ENCODE measurements around the gene CTNND1.
A peak's percentile ranks its signal among the peaks of the same experiment; 100 is the strongest.

CTNND1 gene

DNA sequence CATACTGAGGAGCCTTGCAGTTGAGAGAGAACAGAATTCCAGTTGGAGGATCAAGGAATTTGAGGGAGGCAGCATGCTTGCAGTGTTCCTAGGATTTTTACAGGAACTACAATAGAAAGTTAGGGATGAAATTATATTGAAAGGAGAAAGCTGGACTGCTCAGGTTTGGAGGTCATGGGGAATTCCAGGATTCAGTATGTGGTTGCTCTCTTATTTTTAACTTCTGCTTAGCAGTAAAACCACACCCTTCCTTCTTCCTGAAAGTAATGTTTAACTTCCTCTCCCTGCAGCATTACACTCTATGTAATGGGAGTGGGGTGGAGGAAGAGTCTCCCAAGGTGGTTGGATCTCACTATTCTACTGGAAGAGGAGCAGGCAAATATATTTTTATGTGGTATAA, 31.3 kb downstream of the CTNND1 start:
- Histone ChIP-seq H3K9ac (ENCODE audit: low read length) (no peak overlapping the region), H3K27ac (ENCODE audit: low read depth, low read length) (no peak overlapping the region), H3K27me3 (ENCODE audit: insufficient read depth, low read length, poor library complexity) (no peaks in the 10 kb centered on the region), H2AK5ac (ENCODE audit: low read length) (no peak overlapping the region), H3K56ac (ENCODE audit: low read length) (no peak overlapping the region), H3K36me3 (ENCODE audit: control insufficient read depth, insufficient read depth, low read length) (peaks cover 10% of the 10 kb centered on the region), H2BK120ac (ENCODE audit: low read depth, low read length) (no peak overlapping the region), H3K23ac (ENCODE audit: low read length) (no peak overlapping the region), H2BK5ac (ENCODE audit: low read length) (no peak overlapping the region), H4K8ac (ENCODE audit: low read depth, low read length) (peak overlapping the region; percentile 86), H3K79me1 (ENCODE audit: low read length) (peaks cover 13% of the 10 kb centered on the region), H3K79me2 (ENCODE audit: control insufficient read depth, insufficient read depth, low read length) (peaks cover 69% of the 10 kb centered on the region), H3K4ac (ENCODE audit: low read depth, low read length) (no peak overlapping the region), H3K4me2 (ENCODE audit: low read length) (no peak overlapping the region), H4K5ac (ENCODE audit: low read length) (no peak overlapping the region), H2BK15ac (replicated peaks; ENCODE audit: low read depth) (no peak overlapping the region), H3K4me1 (ENCODE audit: control insufficient read depth, low read depth, low read length) (no peaks in the 10 kb centered on the region), H3K4me3 (ENCODE audit: low read length) (no peak overlapping the region), H3K18ac (ENCODE audit: low read length) (no peak overlapping the region)
- no peak for DNase-seq

DNA sequence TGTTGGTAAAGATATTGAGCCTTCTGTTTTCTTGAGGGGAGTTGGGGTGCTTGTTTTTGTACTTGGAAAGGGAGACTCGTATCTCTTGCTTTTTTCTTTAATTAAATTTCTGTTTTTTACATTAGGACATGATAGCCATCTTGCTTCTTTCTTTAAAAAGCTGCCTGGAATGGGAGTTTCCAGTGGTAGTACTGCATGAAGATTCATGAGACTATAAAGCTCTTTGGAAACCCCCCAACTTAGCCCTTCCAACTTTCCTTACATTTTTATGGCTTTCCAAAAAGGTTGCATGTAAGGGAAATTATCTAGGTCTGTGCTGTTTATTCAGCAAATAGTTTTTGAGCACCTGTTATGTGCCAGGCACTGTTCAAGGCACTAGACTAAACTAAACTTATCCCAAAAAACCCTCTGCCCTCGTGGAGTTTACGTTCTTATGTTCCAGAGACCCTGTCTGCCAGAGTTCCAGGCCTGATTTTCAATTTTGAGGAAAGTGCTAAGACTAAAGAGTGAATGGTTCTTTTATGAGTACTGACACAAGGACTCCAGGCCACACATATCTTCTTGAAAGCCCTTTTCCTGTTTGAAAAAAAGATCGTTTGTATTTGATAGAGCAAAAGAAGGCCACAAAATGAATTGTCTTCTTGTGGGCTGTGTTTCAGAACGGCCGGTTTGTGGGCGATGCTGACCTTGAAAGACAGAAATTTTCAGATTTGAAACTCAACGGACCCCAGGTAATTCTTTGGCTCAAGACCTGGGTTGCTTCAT, 31.9 kb downstream of the CTNND1 start:
- Histone ChIP-seq H3K27ac (ENCODE audit: low read depth, low read length) (no peak overlapping the region), H3K4ac (ENCODE audit: low read depth, low read length) (no peak overlapping the region), H2BK15ac (replicated peaks; ENCODE audit: low read depth) (no peak overlapping the region), H3K56ac (ENCODE audit: low read length) (no peak overlapping the region), H3K4me2 (ENCODE audit: low read length) (no peak overlapping the region), H4K8ac (ENCODE audit: low read depth, low read length) (no peak overlapping the region), H3K4me1 (ENCODE audit: control insufficient read depth, low read depth, low read length) (no peaks in the 10 kb centered on the region), H3K9ac (ENCODE audit: low read length) (no peak overlapping the region), H4K5ac (ENCODE audit: low read length) (no peak overlapping the region), H3K18ac (ENCODE audit: low read length) (no peak overlapping the region), H3K36me3 (ENCODE audit: control insufficient read depth, insufficient read depth, low read length) (peaks cover 10% of the 10 kb centered on the region), H3K79me1 (ENCODE audit: low read length) (peaks cover 15% of the 10 kb centered on the region), H3K4me3 (ENCODE audit: low read length) (no peak overlapping the region), H2BK120ac (ENCODE audit: low read depth, low read length) (no peak overlapping the region), H3K79me2 (ENCODE audit: control insufficient read depth, insufficient read depth, low read length) (peaks cover 65% of the 10 kb centered on the region), H2BK5ac (ENCODE audit: low read length) (no peak overlapping the region), H3K23ac (ENCODE audit: low read length) (no peak overlapping the region), H2AK5ac (ENCODE audit: low read length) (no peak overlapping the region), H3K27me3 (ENCODE audit: insufficient read depth, low read length, poor library complexity) (no peaks in the 10 kb centered on the region)
- no peak for DNase-seq
- no CpG with 5 or more reads among the region's 8 CpGs for WGBS (ENCODE audit: extremely low coverage, insufficient coverage, low lambda C conversion rate)

DNA sequence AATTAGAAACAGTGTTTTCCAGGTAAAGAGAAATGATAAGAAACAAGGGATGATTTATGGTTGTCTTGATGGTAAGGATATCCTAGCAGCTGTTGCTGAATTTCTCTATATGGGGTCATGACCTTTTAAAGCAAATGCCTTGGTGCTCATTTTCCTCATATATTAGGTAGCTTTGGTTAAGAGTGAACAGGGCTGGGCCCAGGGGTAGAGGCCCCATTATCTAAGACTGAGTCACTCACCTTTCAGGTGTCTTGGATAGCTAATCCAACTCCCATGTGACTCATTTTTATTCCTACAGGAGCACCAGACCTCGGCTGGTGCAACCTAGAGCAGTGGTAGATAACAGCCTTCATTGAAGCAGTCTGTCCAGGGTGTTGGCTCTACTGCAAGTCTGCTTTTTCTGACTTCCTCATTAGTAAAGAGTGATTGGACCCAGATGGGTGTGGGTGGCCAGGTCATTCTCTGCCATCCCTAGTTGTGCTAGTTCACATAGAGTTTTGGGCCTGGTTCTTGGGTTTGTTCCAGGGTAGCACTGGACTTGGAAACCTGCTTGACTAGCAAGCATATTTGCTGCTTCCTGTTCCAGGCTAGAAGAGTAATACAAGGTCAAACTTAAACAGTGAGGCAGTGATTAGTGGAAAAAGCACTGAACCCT, 37.4 kb downstream of the CTNND1 start:
- WGBS (ENCODE audit: extremely low coverage, insufficient coverage, low lambda C conversion rate): no CpG with 5 or more reads among the region's 1 CpG
- Histone ChIP-seq H4K5ac (ENCODE audit: low read length) (no peak overlapping the region), H3K4me1 (ENCODE audit: control insufficient read depth, low read depth, low read length) (no peaks in the 10 kb centered on the region), H3K79me2 (ENCODE audit: control insufficient read depth, insufficient read depth, low read length) (peaks cover 40% of the 10 kb centered on the region), H4K8ac (ENCODE audit: low read depth, low read length) (no peak overlapping the region), H3K56ac (ENCODE audit: low read length) (no peak overlapping the region), H3K9ac (ENCODE audit: low read length) (no peak overlapping the region), H2BK15ac (replicated peaks; ENCODE audit: low read depth) (no peak overlapping the region), H2BK120ac (ENCODE audit: low read depth, low read length) (no peak overlapping the region), H3K18ac (ENCODE audit: low read length) (no peak overlapping the region), H3K4me3 (ENCODE audit: low read length) (no peak overlapping the region), H3K23ac (ENCODE audit: low read length) (no peak overlapping the region), H3K36me3 (ENCODE audit: control insufficient read depth, insufficient read depth, low read length) (peaks cover 20% of the 10 kb centered on the region), H2AK5ac (ENCODE audit: low read length) (no peak overlapping the region), H3K27ac (ENCODE audit: low read depth, low read length) (no peak overlapping the region), H3K27me3 (ENCODE audit: insufficient read depth, low read length, poor library complexity) (no peaks in the 10 kb centered on the region), H3K4ac (ENCODE audit: low read depth, low read length) (no peak overlapping the region), H2BK5ac (ENCODE audit: low read length) (no peak overlapping the region), H3K79me1 (ENCODE audit: low read length) (peaks cover 15% of the 10 kb centered on the region), H3K4me2 (ENCODE audit: low read length) (no peak overlapping the region)
- DNase-seq: peak; percentile 46

DNA sequence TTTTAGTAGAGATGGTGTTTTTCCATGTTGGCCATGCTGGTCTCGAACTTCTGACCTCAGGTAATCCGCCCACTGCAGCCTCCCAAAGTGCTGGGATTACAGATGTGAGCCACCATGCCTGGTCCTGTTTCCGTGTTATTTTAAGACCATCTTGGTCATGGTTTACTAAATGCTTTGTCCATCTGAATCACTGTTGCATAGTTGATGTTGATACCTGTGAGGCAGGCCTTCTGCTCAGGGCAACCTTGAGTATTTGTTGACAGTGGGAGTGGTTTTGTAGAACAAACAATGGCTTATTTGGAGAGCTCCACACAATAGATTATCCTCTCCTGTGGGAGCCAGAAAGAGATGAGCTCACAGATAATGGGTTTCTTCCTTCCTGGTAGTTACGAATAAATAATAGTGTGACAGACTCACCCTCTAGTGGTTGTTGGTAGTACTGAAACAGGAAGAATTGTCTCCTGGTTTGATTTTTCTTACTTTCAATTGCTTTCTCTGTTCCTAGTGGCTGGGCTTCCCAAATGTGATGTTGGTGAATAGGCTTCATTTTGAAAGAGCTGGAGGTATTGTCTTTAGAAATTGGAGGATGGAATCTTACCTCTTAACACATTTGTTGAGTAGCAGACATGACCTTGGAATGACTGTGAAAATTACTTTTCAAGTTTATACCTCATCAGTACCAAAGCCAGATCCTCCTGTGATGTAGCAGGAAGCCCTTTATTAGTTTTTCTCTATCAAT, 39.0 kb downstream of the CTNND1 start:
- H3K27ac ChIP-seq (ENCODE audit: low read depth, low read length): no peak overlapping the region
- no peak overlapping the region for H3K4ac ChIP-seq (ENCODE audit: low read depth, low read length)
- no peaks in the 10 kb centered on the region for H3K27me3 ChIP-seq (ENCODE audit: insufficient read depth, low read length, poor library complexity)
- no peak overlapping the region for H2BK120ac ChIP-seq (ENCODE audit: low read depth, low read length)
- peak; percentile 97 for DNase-seq
- peaks cover 19% of the 10 kb centered on the region for H3K36me3 ChIP-seq (ENCODE audit: control insufficient read depth, insufficient read depth, low read length)
- H3K56ac ChIP-seq (ENCODE audit: low read length): no peak overlapping the region
- H4K5ac ChIP-seq (ENCODE audit: low read length): no peak overlapping the region
- no peak overlapping the region for H3K9ac ChIP-seq (ENCODE audit: low read length)
- no peak overlapping the region for H2BK5ac ChIP-seq (ENCODE audit: low read length)
- H2AK5ac ChIP-seq (ENCODE audit: low read length): no peak overlapping the region
- no peak overlapping the region for H3K4me2 ChIP-seq (ENCODE audit: low read length)
- no CpG with 5 or more reads among the region's 4 CpGs for WGBS (ENCODE audit: extremely low coverage, insufficient coverage, low lambda C conversion rate)
- H3K4me3 ChIP-seq (ENCODE audit: low read length): no peak overlapping the region
- H3K79me1 ChIP-seq (ENCODE audit: low read length): peaks cover 14% of the 10 kb centered on the region
- no peak overlapping the region for H3K23ac ChIP-seq (ENCODE audit: low read length)
- H3K79me2 ChIP-seq (ENCODE audit: control insufficient read depth, insufficient read depth, low read length): peaks cover 31% of the 10 kb centered on the region
- no peak overlapping the region for H2BK15ac ChIP-seq (replicated peaks; ENCODE audit: low read depth)
- no peaks in the 10 kb centered on the region for H3K4me1 ChIP-seq (ENCODE audit: control insufficient read depth, low read depth, low read length)
- H4K8ac ChIP-seq (ENCODE audit: low read depth, low read length): no peak overlapping the region
- no peak overlapping the region for H3K18ac ChIP-seq (ENCODE audit: low read length)

DNA sequence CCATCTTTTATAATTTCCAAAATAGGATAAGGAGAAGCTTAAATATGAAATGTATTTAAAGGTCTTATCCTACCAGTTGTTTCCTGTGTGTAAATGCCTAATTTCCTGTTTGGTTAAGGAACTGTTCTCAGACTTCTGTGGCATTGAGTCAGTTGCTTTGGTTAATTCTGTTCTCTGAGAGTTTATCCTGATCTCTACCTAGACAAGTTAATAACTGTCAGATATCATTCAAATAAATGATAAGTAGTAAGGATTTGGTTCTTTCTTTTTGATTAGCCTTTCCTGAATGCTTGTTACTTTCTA, 39.5 kb downstream of the CTNND1 start:
- H3K79me2 ChIP-seq (ENCODE audit: control insufficient read depth, insufficient read depth, low read length): peaks cover 31% of the 10 kb centered on the region
- no peak overlapping the region for H3K27ac ChIP-seq (ENCODE audit: low read depth, low read length)
- no peak overlapping the region for H2BK5ac ChIP-seq (ENCODE audit: low read length)
- H3K4ac ChIP-seq (ENCODE audit: low read depth, low read length): no peak overlapping the region
- H3K4me3 ChIP-seq (ENCODE audit: low read length): no peak overlapping the region
- H3K36me3 ChIP-seq (ENCODE audit: control insufficient read depth, insufficient read depth, low read length): peaks cover 22% of the 10 kb centered on the region
- no peak overlapping the region for H2AK5ac ChIP-seq (ENCODE audit: low read length)
- H3K79me1 ChIP-seq (ENCODE audit: low read length): peaks cover 15% of the 10 kb centered on the region
- no peak overlapping the region for H2BK120ac ChIP-seq (ENCODE audit: low read depth, low read length)
- no peak overlapping the region for H3K9ac ChIP-seq (ENCODE audit: low read length)
- H3K27me3 ChIP-seq (ENCODE audit: insufficient read depth, low read length, poor library complexity): no peaks in the 10 kb centered on the region
- no peak overlapping the region for H3K56ac ChIP-seq (ENCODE audit: low read length)
- H2BK15ac ChIP-seq (replicated peaks; ENCODE audit: low read depth): no peak overlapping the region
- H4K5ac ChIP-seq (ENCODE audit: low read length): no peak overlapping the region
- no peak overlapping the region for H4K8ac ChIP-seq (ENCODE audit: low read depth, low read length)
- H3K4me1 ChIP-seq (ENCODE audit: control insufficient read depth, low read depth, low read length): no peaks in the 10 kb centered on the region
- DNase-seq: no peak
- no peak overlapping the region for H3K18ac ChIP-seq (ENCODE audit: low read length)
- no peak overlapping the region for H3K4me2 ChIP-seq (ENCODE audit: low read length)
- no peak overlapping the region for H3K23ac ChIP-seq (ENCODE audit: low read length)
